Sigmoid colon (tissue), 7 donors: ENCODE results near the gene DRAP1. TPM values are rescaled to one million over a fixed set of nuclear protein-coding genes. Genes with fewer than 3 reads are reported as not detected.

Experiments used
- DNase-seq: peaks from one replicate; pipeline ENCODE4 v3.0.0-alpha.2; 2019
- H3K27ac ChIP-seq, 4 donors: fragments of 200-600 bp; sonication (generic); one replicate each; pipeline ENCODE4 v1.5.1; 2016 to 2019; ENCODE audit warnings: mild to moderate bottlenecking in 1 of 4
- H3K27me3 ChIP-seq, 3 donors: fragments of 200-600 bp; sonication (generic); one replicate each; pipeline ENCODE4 v1.5.1; 2019; ENCODE audit warnings: mild to moderate bottlenecking in 1 of 3
- H3K36me3 ChIP-seq, 4 donors: fragments of 200-600 bp; sonication (generic); one replicate each; pipeline ENCODE4 v1.5.1; 2016 to 2019
- H3K4me1 ChIP-seq, 4 donors: fragments of 200-600 bp; sonication (generic); one replicate each; pipeline ENCODE4 v1.5.1; 2017 to 2019
- H3K4me3 ChIP-seq, 4 donors: fragments of 200-600 bp; sonication (generic); one replicate each; pipeline ENCODE4 v1.5.1; 2017 to 2019; ENCODE audit warnings: mild to moderate bottlenecking in 2 of 4, moderate library complexity in 1 of 4
- H3K9me3 ChIP-seq, 4 donors: fragments of 200-600 bp in 3 of 4; sonication (generic) in 3 of 4; one replicate each; pipeline versions ENCODE4 v1.5.1 to v1.6.1; 2013 to 2019
- CTCF ChIP-seq, 4 experiments: fragments of 450-650 bp in 3 of 4; fragments of 200-600 bp in 1 of 4; IDR thresholded peaks; one replicate each; pipeline ENCODE4 v1.5.1; 2016 to 2019; ENCODE audit warnings: antibody characterized with exemption in 4 of 4, mild to moderate bottlenecking in 3 of 4, moderate library complexity in 2 of 4
- EP300 ChIP-seq, 4 donors: sonication (generic); formaldehyde crosslinking; IDR thresholded peaks; one replicate each; pipeline ENCODE4 v1.6.1; 2017; ENCODE audit warnings: antibody characterized with exemption in 4 of 4
- POLR2A ChIP-seq, 2 donors: fragments of 450-650 bp; IDR thresholded peaks; one replicate each; pipeline ENCODE4 v1.6.1; 2016; ENCODE audit warnings: antibody characterized with exemption in 2 of 2, mild to moderate bottlenecking in 2 of 2, moderate library complexity in 2 of 2
- POLR2AphosphoS5 ChIP-seq, 4 donors: sonication (generic); formaldehyde crosslinking; IDR thresholded peaks; one replicate each; pipeline ENCODE4 v1.6.1; 2017; ENCODE audit warnings: antibody characterized with exemption in 4 of 4
- WGBS, 2 donors: extraction: QIAGEN DNeasy Blood & Tissue Kit; methylation state at CpG; one replicate each; pipeline ENCODE4 v1.1.7; 2013; 5-methylcytosine and 5-hydroxymethylcytosine counted together
- intact Hi-C: fragments of 100-400 bp; cut with DNase I; formaldehyde crosslinking; loops from one replicate; pipeline ENCODE4 v1.15.1; 2023
- polyA plus RNA-seq, 3 donors: library from polyadenylated mRNA; stranded (reverse); fragments of 200-250 nt; gene quantifications; one replicate each; pipeline ENCODE4 v1.2.3, GENCODE V29; 2013
- total RNA-seq, 4 donors: library from RNA; depleted of rRNA; stranded (reverse); fragments of >200 nt; gene quantifications; one replicate each; pipeline ENCODE4 v1.1.0, GENCODE V29; 2016
- donor health status: healthy with polysubstance abuse.
- donor health status: Bipolar disorder and iron deficiency.
- donor health status: healthy.

DRAP1 gene
- total and polyA plus RNA-seq, 7 donors, result 58.9 to 115 (median 77.5) TPM

GRCh38 chr11:65925397-65925796 lies 6.2 kb downstream of the DRAP1 start:
- Histone ChIP-seq H3K4me3 (no peak overlapping the region), H3K27me3 (no peaks in the 10 kb centered on the region), H3K9me3 (no peaks in the 10 kb centered on the region), H3K27ac (no peak overlapping the region), H3K4me1 (peaks cover 0 to 11% (median 9%) of the 10 kb centered on the region in 4 donors), H3K36me3 (peaks cover 0 to 31% (median 6%) of the 10 kb centered on the region in 4 donors)
- 80 to 81% methylated on average over 2 of the region's 2 CpGs for WGBS, 2 donors
- TF ChIP-seq POLR2AphosphoS5 (IDR thresholded peaks at IDR 0.05) (no peak), CTCF (IDR thresholded peaks at IDR 0.05) (no peak), POLR2A (IDR thresholded peaks at IDR 0.05) (no peak), EP300 (IDR thresholded peaks at IDR 0.05) (no peak)
- intact Hi-C loops, result no loop called here
- DNase-seq, result no peak

- peaks cover 0 to 6% (median under 1%) of the 10 kb centered on the region in 4 donors for H3K36me3 ChIP-seq
- TF ChIP-seq POLR2A (IDR thresholded peaks at IDR 0.05) (no peak), CTCF (IDR thresholded peaks at IDR 0.05) (no peak), POLR2AphosphoS5 (IDR thresholded peaks at IDR 0.05) (no peak), EP300 (IDR thresholded peaks at IDR 0.05) (no peak)
- no peaks in the 10 kb centered on the region for H3K27me3 ChIP-seq
- no peak for DNase-seq
- H3K27ac ChIP-seq, result peak overlapping the region in 2 of 4 donors; percentile 17 to 34
- 26 to 55% methylated on average over 9 of the region's 9 CpGs for WGBS, 2 donors
- H3K9me3 ChIP-seq, result no peaks in the 10 kb centered on the region
- intact Hi-C loops, result no loop called here
- no peaks in the 10 kb centered on the region for H3K4me1 ChIP-seq
- H3K4me3 ChIP-seq, result no peak overlapping the region
Measured at GRCh38 chr11:65927904-65928397, 8.7 kb downstream of the DRAP1 start.

GRCh38 chr11:65928667-65929066 lies 9.4 kb downstream of the DRAP1 start:
- 55 to 78% methylated on average over 6 of the region's 6 CpGs for WGBS, 2 donors
- TF ChIP-seq CTCF (IDR thresholded peaks at IDR 0.05), result no peak
- no peak for TF ChIP-seq POLR2AphosphoS5 (IDR thresholded peaks at IDR 0.05)
- no peak for TF ChIP-seq POLR2A (IDR thresholded peaks at IDR 0.05)
- no peak for TF ChIP-seq EP300 (IDR thresholded peaks at IDR 0.05)
- intact Hi-C loops, result no loop called here
- no peak for DNase-seq
- H3K27me3 ChIP-seq, result no peaks in the 10 kb centered on the region
- H3K4me3 ChIP-seq, result no peak overlapping the region
- H3K36me3 ChIP-seq, result peaks cover 0 to under 1% (median 0%) of the 10 kb centered on the region in 4 donors
- H3K9me3 ChIP-seq, result no peaks in the 10 kb centered on the region
- no peak overlapping the region for H3K27ac ChIP-seq
- no peaks in the 10 kb centered on the region for H3K4me1 ChIP-seq

- Histone ChIP-seq H3K27me3 (no peaks in the 10 kb centered on the region), H3K9me3 (no peaks in the 10 kb centered on the region), H3K27ac (no peak overlapping the region), H3K4me3 (no peak overlapping the region), H3K36me3 (no peaks in the 10 kb centered on the region), H3K4me1 (no peaks in the 10 kb centered on the region)
- intact Hi-C loops, result no loop called here
- TF ChIP-seq CTCF (IDR thresholded peaks at IDR 0.05), result no peak
- no peak for TF ChIP-seq EP300 (IDR thresholded peaks at IDR 0.05)
- no peak for TF ChIP-seq POLR2A (IDR thresholded peaks at IDR 0.05)
- no peak for TF ChIP-seq POLR2AphosphoS5 (IDR thresholded peaks at IDR 0.05)
- 54 to 71% methylated on average over 13 of the region's 13 CpGs for WGBS, 2 donors
- no peak for DNase-seq
Measured at GRCh38 chr11:65931773-65932557, 12.7 kb downstream of the DRAP1 start.
